NCI-H128 (cell line): ENCODE measurements around the gene CD302.
"Not testable (repeated sequence)": the region's sequence is repeated elsewhere in the genome, so short reads cannot be mapped to it uniquely, and the experiment has no call there.

Source experiments
- DNase-seq: peaks from one replicate; lab custom pipeline; 2025; ENCODE audit not compliant: unreplicated experiment; lab: John Stamatoyannopoulos, UW

The CD302 gene

DNA sequence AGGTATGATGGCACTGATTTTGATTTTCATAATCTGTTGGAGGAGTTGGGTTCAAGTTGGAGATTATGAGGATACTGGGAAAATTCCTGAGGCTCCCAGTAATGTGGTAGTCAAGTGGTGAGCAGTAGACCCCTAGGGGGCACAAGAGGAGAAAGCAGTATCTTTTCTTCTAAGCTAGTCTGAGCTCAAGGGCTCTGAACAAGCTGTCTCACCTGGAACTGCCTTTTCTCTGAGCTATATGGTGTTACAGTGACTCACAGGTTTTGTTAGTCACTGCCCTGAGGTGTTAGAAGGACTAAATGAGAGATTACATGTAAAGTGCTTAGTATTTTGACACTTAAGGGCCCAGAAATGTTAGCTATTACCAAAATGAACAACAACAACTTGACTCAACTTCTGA, 42.2 kb downstream of the CD302 start:
- DNase-seq = no peak

GRCh38 chr2:159755014-159755413, 43.0 kb downstream of the CD302 start:
- no peak for DNase-seq

- no peak for DNase-seq
Measured at GRCh38 chr2:159753797-159754196, 44.2 kb downstream of the CD302 start.

DNA sequence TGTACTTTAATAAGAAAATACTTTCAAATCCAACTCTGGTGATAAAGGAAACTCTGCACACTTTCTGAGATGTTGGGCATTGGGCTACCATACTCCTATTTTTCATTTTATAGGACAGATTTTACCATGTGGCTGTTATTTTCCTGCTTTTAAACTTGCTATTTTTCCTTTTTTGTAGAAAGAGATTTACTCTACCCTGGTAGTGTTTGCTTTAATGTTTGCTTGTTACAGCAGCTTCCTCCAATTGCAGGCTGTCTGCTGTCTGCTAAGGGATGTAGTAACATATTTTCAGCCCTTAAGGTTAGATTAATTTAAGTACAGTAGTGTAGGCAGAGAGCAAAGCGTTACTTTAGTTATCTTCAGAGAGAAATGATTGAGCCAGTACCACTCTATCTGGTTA, 47.1 kb downstream of the CD302 start:
- no peak for DNase-seq

DNA sequence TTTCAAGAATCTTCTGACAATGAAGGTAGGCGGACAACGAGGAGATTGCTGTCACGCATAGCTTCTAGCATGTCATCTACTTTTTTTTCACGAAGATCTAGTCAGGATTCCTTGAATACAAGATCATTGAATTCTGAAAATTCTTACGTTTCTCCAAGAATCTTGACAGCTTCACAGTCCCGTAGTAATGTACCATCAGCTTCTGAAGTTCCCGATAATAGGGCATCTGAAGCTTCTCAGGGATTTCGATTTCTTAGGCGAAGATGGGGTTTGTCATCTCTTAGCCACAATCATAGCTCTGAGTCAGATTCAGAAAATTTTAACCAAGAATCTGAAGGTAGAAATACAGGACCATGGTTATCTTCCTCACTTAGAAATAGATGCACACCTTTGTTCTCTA, 49.9 kb downstream of the CD302 start:
- no peak for DNase-seq

DNA sequence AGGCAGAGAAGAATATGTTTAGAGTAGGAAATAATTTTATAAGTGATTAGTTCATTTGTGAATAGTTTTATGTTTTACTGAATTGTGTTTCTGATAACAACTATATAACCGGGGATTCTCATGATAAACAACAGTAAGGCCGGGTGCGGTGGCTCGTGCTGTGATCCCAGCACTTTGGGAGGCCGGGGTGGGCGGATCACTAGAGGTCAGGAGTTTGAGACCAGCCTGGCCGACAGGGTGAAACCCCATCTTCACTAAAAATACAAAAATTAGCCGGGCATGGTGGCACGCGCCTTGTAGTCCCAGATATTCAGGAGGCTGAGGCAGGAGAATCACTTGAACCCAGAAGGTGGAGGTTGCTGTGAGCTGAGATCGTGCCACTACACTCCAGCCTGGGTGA, 52.8 kb downstream of the CD302 start:
- not testable (repeated sequence) for DNase-seq

- DNase-seq = no peak
Measured at GRCh38 chr2:159744363-159744762, 53.6 kb downstream of the CD302 start.

DNA sequence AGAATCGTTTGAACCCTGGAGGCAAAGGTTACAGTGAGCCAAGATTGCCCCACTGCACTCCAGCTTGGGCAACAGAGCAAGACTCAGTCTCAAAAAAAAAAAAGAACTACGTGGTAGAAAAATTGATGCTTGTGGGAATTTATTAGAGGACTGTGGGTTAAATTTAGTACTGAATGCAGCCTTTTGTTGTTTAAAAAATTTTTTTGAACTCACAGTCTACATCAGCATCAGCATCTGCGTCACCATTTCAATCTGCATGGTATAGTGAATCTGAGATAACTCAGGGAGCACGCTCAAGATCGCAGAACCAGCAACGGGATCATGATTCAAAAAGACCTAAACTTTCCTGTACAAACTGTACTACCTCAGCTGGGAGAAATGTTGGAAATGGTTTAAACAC, 55.2 kb downstream of the CD302 start:
- DNase-seq = no peak

DNA sequence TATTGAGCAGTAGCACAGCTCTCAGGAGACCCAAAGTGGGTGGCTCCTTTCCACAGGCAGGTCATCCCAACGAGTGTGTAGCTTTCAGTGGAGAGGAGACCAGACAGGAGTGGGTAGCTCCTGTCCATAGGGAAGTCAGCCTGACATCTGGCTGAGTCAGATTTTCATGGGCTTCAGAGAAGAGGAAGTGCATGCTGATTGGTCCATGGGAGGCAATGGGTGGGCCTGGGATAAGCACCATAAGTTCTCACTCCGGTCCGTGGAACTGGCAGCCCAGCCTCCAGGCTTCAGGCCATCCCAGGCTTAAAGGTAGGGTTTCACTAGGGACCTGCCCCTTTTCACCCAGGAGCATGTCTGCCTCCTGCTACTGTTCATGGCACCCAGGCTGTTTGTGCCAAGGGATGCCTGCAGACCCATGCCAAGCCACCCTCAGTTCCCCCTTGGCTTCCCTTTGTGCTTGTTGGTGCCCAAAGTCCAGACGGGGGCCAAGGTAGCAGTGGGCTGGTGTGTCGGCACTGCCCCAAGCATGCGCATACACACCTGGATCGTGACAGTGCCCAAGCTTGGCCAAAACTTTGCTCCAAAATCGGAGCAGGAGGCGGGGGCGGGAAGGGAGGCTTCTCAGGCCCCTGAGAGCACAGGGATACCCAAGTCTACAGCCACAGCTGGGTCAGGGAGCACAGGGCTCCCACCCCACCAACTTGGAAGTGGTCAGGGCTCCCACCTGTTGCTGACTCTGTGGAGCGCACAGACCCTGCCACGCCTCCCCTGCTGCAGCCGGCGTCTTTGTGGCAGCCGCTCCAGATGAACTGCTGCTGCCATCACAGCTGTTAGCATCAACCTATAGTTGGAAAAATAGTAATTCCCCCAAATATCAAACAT, 59.3 kb downstream of the CD302 start:
- DNase-seq = no peak

GRCh38 chr2:159737917-159738296, 60.1 kb downstream of the CD302 start:
- no peak for DNase-seq

- DNase-seq = no peak
Measured at GRCh38 chr2:159737292-159737916, 60.6 kb downstream of the CD302 start.

DNA sequence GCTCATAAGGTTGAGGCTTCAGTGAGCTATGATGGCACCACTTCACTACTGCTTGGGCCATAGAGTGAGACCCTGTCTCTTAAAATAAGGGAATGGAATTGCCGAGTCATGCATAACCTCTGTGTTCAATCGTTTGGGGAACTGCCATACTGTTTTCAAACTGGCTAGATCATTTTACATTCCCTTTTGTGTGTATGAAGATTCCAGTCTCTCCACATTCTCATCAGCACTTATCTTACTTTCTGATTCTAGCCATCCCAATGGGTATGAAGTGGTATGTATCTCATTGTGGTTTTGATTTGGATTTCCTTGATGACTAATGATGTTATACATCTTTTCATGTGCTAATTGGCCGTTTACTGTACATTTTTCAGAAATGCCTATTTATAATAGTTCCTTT, 62.0 kb downstream of the CD302 start:
- no peak for DNase-seq

GRCh38 chr2:159735648-159736047, 62.4 kb downstream of the CD302 start:
- no peak for DNase-seq

DNA sequence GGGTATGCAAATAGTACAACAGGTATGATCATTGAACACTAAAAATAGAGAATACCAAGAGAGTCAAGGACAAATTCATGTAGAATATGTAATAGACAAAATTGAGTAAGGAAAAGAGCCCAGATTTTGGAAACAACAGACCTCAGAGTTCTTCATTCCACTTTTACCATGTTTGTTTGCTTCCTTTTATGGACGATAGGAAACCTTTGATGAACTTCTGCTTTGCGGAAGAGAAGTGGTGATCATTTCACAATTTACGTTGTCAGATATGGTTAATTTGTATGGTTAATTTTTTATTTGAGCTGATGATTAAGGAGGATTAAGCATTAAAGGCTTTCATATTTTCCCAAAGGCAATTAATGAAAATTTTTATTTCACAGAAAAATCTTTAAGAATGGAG, 69.4 kb downstream of the CD302 start:
- DNase-seq = no peak

- DNase-seq = no peak
Measured at GRCh38 chr2:159725713-159726112, 72.3 kb downstream of the CD302 start.

DNA sequence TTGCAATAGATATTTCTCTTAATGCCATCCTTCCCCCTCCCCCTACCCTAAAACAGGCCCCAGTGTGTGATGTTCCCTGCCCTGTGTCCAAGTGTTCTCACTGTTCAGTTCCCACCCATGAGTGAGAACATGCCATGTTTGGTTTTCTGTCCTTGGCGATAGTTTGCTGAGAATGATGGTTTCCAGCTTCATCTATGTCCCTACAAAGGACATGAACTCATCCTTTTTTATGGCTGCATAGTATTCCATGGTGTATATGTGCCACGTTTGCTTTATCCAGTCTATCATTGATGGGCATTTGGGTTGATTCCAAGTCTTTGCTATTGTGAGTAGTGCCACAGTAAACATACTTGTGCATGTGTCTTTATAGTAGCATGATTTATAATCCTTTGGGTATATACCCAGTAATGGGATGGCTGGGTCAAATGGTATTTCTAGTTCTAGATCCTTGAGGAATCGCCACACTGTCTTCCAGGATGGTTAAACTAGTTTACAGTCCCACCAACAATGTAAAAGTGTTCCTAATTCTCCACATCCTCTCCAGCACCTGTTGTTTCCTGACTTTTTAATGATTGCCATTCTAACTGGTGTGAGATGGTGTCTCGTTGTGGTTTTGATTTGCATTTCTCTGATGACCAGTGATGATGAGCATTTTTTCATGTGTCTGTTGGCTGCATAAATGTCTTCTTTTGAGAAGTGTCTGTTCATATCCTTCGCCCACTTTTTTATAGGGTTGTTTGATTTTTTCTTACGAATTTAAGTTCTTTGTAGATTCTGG, 73.0 kb downstream of the CD302 start:
- DNase-seq = not testable (repeated sequence)

DNA sequence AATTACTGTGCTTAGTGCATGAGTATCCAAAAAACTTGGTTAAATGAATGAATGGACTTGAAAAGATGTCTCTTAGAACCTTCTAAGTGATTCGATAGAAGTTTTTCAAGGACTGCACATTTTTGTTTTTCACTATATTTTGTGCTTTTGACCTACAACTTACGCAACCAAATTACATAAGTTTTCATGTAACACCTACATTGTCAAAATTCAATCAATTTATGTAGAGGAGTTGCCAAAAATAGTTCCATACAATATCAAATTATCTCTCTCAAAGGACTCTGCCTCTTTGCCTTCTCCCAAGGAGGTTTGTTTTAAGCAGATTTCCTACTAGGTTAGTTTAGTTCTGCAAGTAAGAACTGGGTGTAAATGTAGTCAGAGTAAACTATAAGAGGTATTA, 75.4 kb downstream of the CD302 start:
- DNase-seq = no peak

DNA sequence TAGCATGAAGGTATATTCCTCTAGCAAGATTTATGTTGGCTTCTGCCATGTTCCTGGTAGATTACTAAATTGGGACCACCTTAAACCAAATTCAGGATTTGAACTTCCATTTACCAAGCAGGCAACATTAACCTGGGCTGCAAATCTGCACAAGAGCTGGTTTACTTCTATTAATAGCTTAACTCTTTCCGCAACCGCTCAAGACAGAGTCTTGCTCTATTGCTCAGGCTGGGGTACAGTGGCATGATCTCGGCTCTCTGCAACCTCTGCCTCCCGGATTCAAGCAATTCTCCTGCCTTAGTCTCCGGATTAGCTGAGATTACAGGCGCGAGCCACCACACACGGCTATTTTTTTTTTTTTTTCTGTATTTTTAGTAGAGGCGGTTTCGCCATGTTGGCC, 77.3 kb downstream of the CD302 start:
- DNase-seq = no peak
